DND-41 (cell line): ENCODE measurements around the gene ST6GALNAC6.

Experiments used
- EZH2 ChIP-seq: IDR thresholded peaks from 3 replicates; pipeline ENCODE4 v1.6.1; 2012; ENCODE audit warnings: borderline replicate concordance, low read depth, mild to moderate bottlenecking, moderate library complexity, low read length, inconsistent platforms; ENCODE audit not compliant: severe bottlenecking
- TF ChIP-seq, protein P1 (sequence below): IDR thresholded peaks from 2 replicates; pipeline ENCODE4 v1.5.1; 2012; ENCODE audit warnings: borderline replicate concordance, low read length, moderate library complexity, mild to moderate bottlenecking; ENCODE audit not compliant: poor library complexity, severe bottlenecking; ENCODE audit errors: extremely low read depth

DNA sequence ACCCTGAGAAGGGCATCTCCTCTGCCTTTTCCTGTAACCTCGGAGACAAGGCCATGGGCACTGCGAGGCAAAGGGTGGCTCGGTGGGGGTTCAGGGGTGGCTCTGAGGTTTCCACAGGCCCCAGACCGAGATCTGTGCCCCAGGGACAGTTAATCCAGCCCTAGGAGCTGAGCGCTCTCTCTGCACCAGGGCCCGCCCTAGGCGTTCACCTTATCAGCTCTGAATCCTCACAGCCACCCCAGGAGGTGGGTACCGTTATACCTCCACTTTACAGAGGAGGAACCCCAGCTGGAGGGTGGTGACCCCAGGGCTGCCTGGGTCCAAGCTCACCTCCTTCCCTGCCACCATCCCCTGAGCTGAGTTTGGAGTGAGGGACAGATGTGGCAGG lies 42.7 kb downstream of the ST6GALNAC6 start:
- TF ChIP-seq, protein P1, sequence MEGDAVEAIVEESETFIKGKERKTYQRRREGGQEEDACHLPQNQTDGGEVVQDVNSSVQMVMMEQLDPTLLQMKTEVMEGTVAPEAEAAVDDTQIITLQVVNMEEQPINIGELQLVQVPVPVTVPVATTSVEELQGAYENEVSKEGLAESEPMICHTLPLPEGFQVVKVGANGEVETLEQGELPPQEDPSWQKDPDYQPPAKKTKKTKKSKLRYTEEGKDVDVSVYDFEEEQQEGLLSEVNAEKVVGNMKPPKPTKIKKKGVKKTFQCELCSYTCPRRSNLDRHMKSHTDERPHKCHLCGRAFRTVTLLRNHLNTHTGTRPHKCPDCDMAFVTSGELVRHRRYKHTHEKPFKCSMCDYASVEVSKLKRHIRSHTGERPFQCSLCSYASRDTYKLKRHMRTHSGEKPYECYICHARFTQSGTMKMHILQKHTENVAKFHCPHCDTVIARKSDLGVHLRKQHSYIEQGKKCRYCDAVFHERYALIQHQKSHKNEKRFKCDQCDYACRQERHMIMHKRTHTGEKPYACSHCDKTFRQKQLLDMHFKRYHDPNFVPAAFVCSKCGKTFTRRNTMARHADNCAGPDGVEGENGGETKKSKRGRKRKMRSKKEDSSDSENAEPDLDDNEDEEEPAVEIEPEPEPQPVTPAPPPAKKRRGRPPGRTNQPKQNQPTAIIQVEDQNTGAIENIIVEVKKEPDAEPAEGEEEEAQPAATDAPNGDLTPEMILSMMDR: no peak
- no peak for TF ChIP-seq EZH2
